Body of pancreas (tissue), 4 donors: ENCODE results near the gene ELL2.

Experiments
- CTCF ChIP-seq, 7 experiments: fragments of 450-650 bp in 4 of 7; fragments of 200-600 bp in 3 of 7; sonication (generic) in 3 of 7; IDR thresholded peaks; one replicate each; pipeline ENCODE4 v1.5.1; 2016 to 2019; ENCODE audit warnings: antibody characterized with exemption in 7 of 7
- POLR2A ChIP-seq, 3 donors: fragments of 450-650 bp; IDR thresholded peaks; one replicate each; pipeline ENCODE4 v1.6.1; 2016; ENCODE audit warnings: antibody characterized with exemption in 3 of 3, mild to moderate bottlenecking in 2 of 3

- TF ChIP-seq POLR2A (IDR thresholded peaks at IDR 0.05) (no peak), CTCF (IDR thresholded peaks at IDR 0.05) (no peak)
These were observed 93.5 kb downstream of the ELL2 start for GRCh38 chr5:95868136-95868535.
